ENCODE results near the gene CST4.
"Not testable (repeated sequence)": the region's sequence is repeated elsewhere in the genome, so short reads cannot be mapped to it uniquely, and the experiment has no call there.

DNA sequence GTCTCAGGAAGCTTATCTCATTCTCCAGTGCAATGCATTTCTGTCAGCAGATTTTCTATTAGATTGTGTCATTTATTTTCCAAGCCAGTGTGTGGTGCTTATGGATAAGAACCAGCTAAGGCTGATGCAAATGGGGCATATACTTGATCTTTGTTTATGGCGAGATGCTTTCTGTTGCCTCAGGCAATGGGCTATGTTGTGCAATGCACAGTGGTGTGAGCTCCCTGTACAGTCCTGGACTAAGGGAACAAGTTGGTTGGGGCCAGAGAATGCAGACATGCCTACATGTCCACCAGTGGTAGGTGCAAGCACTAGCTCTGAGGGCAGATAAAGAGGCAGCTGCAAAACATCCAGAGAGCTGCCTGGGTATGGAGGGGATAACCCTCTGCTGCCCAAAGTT lies 45.6 kb upstream of the CST4 start:
- TF ChIP-seq CTCF (IDR thresholded peaks at IDR 0.05); ZFX (IDR thresholded peaks at IDR 0.05; ENCODE audit: borderline replicate concordance): not testable (repeated sequence)

All from 22Rv1 (cell line).